RPMI8226 (cell line): ENCODE results near the gene PLCD4.

Experiments used
- DNase-seq: peaks from one replicate; pipeline ENCODE4 v3.0.0-alpha.2; 2015

Gene PLCD4

GRCh38 chr2:218607436-218608115 is at the start of gene PLCD4:
Gene PLCD4, plus strand, starts transcription at chr2:218607899. Its CDS starts 7,841 bp downstream, at chr2:218615740.
- DNase-seq: no peak

DNA sequence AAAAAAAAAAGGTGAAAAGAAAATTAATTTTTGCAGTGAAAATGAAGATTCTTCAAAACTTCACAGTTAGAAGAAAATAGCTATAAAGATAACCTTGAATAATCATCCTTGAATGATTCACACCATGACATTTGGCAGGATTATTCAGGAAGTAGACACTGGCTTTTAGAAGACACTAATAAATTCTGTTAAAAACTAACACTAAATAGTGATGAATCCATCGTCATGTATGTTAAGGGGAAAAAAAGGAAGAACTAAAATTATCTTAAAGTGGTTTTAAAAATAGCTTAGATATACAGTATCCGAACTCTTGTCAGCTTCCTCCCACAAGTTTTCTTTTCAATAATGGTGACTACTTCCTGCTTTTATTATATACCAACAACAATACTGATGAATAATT is 49.8 kb upstream of the PLCD4 start:
- no peak for DNase-seq

- DNase-seq: no peak
These were observed 48.7 kb upstream of the PLCD4 start for GRCh38 chr2:218558986-218559385.

DNA sequence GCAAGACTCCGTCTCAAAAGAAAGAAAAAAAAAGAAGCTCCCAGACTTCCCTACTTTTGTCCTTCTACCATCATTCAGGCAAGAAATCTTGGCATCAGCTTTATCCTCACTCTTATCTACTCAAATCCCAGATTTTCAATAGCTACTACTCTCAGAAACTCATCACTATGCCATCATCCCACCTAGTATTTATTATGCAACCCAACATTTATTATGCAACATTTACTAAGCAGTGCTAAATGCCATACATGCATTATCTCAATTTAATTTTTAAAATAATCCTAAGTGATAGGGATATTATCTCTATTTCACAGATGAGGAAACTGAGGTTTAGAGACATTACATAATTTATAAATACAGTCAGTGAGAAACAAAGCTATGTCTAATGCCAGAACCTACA is 43.6 kb upstream of the PLCD4 start:
- no peak for DNase-seq

DNA sequence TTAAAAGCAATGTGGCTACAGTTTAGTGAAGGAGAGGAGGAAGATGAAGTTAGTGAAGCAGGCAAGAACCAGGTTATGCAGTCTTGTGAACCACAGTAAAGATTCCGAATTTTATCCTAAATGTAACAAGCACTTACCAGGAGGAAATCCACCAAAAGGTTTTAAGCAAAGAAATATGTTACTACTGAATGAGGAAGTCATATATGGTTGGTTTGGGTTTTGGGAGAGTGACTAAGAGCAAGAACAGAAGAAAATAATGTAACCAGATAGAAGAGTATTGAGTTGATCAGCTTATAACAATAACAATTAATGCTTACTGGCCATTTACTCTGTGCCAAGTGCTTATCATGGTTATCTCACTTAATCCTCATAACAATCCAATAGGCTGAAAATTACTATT is 41.4 kb upstream of the PLCD4 start:
- no peak for DNase-seq

DNA sequence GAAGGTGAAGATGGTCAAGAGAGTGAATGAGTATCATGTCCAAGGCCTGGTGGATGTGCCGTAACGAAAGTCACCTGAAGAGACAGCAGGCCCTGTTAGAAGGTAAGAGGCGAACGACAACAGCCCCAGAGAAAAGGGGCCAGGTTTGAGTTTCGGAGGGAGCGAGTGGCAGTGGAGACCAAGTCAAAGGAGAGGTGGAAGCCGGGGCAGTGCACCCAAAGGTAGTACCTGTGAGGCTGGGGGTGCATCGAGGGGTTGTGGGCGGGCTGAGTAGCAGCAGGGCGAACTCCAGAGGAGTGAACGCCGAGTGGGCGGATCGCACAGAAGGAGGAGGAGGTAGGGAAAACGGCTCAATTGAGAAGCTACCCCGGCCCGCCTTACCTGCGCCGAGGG is 39.9 kb upstream of the PLCD4 start:
- no peak for DNase-seq

GRCh38 chr2:218568190-218569037 is 39.3 kb upstream of the PLCD4 start, which contains the start of the genes CNOT9 and USP37:
Gene CNOT9, plus strand, starts transcription at chr2:218568839. Its CDS starts 116 bp downstream, at chr2:218568955.
Gene USP37, minus strand, starts transcription at chr2:218568351. Its CDS starts 9,698 bp downstream, at chr2:218558653.
- peak; percentile 97 for DNase-seq

DNA sequence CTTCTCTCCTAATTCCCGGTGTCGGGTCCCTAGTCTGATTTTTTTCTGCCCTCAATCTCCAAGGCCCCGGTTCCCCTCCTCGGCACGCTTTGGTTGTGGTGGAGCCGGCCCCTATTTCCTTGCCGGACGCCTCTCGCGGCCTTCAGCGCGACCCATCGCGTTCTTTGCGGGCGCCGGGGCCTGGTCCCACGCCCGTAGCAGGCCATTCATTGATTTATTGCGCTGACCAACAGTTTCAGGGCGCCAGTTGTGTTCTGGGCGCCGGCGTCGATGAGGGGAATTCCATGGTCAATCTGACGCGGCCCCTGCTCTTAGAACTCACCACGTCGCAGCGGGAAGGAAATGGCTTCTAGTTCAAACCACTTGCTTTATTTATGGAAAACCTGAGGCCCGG is 38.7 kb upstream of the PLCD4 start:
- DNase-seq: peak; percentile 43

- DNase-seq: no peak
These were observed 37.8 kb upstream of the PLCD4 start for GRCh38 chr2:218569661-218570500.

DNA sequence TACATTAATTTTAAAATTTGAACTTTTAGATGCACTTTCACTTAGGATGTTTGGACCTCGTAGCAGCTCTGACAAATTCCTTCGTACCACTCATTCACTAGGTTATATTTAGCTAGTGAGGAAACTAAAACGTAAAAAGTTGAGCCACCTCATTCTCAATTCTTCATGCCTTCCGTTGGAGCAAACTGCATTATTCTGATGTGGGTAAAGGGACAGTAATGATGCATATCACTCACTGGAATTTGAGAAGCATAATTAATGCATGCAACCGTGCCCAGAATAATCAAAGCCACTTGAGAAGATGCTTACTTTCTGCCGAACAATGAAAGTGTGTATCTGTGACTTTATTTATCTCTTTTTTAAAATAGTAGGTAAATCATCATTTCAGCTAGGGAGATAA is 36.8 kb upstream of the PLCD4 start:
- no peak for DNase-seq

GRCh38 chr2:218576854-218577253 is 30.8 kb upstream of the PLCD4 start:
- no peak for DNase-seq

DNA sequence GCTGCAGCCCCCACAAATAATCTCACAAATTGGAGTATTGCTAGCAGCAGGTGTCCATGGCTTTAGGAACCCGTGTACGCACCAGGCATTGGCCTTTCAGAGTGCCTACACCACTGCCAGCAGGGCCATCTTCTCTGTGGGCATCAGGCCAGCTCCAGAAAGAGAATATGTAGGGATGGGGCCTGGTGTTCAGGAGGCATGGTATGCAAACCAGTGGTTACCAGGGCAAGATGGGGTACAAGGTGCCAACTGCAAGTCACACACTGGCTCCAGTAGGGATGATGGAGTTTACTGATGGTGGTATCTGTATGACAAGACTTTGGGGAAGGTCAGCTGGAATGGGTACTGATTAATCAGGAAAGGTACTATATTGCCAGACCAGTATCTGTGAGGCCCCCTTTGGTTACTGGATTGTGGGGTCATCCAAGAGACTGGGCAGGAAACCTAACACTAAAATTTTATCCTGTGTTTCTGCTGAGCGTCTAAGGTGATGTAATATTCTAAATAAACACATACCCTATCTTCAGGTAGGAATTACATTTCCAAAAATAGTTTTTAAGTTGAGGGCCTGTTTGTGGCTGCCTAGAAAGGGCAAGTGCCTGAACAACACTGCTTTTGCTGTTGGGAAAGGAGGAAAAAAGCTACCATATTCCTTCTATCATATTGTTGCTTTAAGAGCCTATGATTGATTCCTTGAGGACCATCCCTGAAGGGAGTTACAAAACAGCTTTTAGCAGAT is 30.0 kb upstream of the PLCD4 start:
- DNase-seq: no peak

DNA sequence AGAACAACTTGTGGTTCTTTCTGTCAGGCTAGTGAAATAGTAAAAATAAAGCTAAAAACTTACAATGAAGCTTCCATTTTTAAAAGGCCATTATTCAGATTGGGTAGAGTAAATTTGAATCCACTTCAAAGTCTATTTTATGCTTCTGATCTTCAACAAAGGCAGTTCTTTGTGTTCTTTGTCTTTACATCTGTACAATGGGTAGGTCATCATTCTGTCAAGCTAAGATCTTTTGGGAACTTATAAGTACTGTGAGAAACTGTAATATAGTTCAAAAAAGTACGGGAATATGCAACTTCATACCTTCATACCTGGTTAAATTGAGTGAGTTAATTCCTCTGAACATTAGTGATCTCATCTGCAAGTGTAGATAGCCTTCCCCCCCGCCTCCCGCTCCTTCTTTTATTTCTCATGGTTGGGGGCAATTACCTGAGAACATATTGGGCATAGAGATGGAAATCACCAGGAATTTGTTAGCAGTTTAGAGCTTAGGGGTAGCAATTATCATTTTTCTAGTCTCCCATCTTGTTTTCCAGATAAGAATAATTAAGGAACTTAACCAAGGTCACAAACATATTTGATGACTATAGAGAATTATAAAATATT is 29.3 kb upstream of the PLCD4 start:
- no peak for DNase-seq

DNA sequence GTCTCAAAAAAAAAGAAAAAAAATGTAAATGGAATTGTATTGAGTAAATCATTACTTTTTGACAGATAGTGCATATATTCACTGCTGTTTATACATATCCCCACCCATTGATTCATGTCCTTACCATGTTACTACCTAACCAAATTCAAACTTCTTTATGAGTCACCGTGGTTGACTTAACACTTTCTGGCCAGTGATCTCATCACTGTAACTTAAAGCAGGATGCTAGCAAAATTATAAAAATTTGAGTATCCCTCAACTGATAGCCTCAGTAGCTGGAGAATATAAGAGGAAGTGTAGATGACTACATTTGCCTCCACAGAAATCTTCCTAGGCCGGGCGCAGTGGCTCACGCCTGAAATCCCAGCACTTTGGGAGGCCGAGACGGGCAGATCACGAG is 25.6 kb upstream of the PLCD4 start:
- DNase-seq: no peak

- no peak for DNase-seq
These were observed 23.5 kb upstream of the PLCD4 start for GRCh38 chr2:218583983-218584850.

- no peak for DNase-seq
These were observed 22.2 kb upstream of the PLCD4 start for GRCh38 chr2:218585541-218585940.

DNA sequence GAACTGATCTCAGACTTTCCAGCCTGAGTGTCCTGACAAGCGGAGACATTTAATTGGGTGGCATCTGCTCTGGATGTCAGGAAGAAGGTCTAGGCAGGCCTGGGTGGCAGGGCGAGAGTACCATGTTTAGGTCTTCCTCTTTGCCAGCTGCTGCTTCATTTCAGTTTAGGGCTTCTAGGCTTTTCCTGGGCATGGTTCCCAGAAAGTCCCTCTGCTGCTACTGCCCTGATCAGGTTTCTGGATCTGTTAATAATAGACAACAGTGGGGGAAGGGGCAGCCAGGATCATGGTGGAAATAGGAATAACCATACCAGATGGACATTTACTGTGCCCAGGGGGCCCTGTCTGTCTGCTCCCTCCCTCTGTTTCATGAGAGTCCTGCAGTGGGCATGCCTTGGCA is 2.3 kb upstream of the PLCD4 start:
- no peak for DNase-seq

DNA sequence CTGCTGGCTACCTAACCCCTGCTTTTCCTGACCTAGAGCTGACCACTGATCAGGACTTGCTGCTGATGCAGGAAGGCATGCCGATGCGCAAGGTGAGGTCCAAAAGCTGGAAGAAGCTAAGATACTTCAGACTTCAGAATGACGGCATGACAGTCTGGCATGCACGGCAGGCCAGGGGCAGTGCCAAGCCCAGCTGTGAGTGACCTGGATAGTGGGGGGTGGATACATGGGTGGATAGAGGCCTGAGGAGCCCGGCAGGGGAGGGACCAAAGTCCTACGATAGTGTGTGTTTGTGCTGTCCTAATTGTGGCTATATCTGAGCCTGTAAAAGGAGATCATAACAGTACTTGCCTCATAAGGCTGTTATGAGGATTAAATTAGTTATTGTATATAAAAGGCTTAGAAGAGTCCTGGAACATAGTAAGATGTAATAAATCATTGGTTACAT is 8.2 kb downstream of the PLCD4 start:
- no peak for DNase-seq

- DNase-seq: no peak
These were observed 10.6 kb downstream of the PLCD4 start for GRCh38 chr2:218618102-218618860.

DNA sequence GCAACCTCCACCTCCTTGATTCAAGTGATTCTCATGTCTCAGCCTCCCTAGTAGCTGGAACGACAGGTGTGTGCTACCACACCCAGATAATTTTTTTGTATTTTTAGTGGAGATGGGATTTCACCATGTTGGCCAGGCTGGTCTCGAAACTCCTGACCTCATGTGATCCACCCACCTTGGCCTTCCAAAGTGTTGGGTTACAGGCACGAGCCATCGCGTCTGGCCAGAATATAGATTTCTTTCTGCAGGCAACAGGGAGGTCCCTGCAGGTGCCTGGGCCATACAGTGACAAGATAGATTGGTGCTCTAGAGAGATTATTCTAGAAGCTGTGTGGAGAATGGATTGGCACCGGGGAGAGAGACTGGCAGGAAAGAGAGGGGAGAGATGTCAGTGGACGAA is 13.3 kb downstream of the PLCD4 start:
- DNase-seq: no peak
